Lung (tissue), 12 donors: Measurements from ENCODE around the gene AGAP1. TPM values are rescaled to one million over a fixed set of nuclear protein-coding genes. Genes with fewer than 3 reads are reported as not detected.

ENCODE experiments used
- ATAC-seq: fragments of 200-7000 bp; cut with Tn5 transposase; one replicate; pipeline ENCODE4 v1.9.1; 2020; ENCODE audit warnings: moderate number of reproducible peaks; ENCODE audit not compliant: insufficient read depth, low FRiP score
- DNase-seq, 3 donors: peaks; one replicate each; pipeline ENCODE4 v3.0.0-alpha.2; 2013 to 2017
- H3K27ac ChIP-seq, 2 donors: one replicate each; pipeline ENCODE4 v1.5.1; 2013; ENCODE audit warnings: mild to moderate bottlenecking in 2 of 2, moderate library complexity in 2 of 2, control low read depth in 1 of 2, inconsistent platforms in 1 of 2, low read depth in 1 of 2, low read length in 1 of 2
- H3K27me3 ChIP-seq, 3 donors: one replicate each; pipeline ENCODE4 v1.5.1; 2013; ENCODE audit warnings: low read length in 2 of 3; ENCODE audit not compliant: control insufficient read depth in 3 of 3, insufficient read depth in 3 of 3
- H3K36me3 ChIP-seq, 4 donors: one replicate each; pipeline ENCODE4 v1.5.1; 2013; ENCODE audit warnings: low read length in 4 of 4, mild to moderate bottlenecking in 1 of 4, moderate library complexity in 1 of 4; ENCODE audit not compliant: control insufficient read depth in 4 of 4, insufficient read depth in 4 of 4
- H3K4me1 ChIP-seq, 5 donors: one replicate each; pipeline ENCODE4 v1.5.1; 2013; ENCODE audit warnings: low read length in 5 of 5, mild to moderate bottlenecking in 2 of 5, moderate library complexity in 1 of 5; ENCODE audit not compliant: control insufficient read depth in 5 of 5, insufficient read depth in 5 of 5
- H3K4me3 ChIP-seq: one replicate; pipeline ENCODE4 v1.5.1; 2013; ENCODE audit warnings: mild to moderate bottlenecking, control low read depth, moderate library complexity
- H3K9ac ChIP-seq, 2 donors: one replicate each; pipeline ENCODE4 v1.5.1; 2013; ENCODE audit warnings: low read length in 2 of 2, control low read depth in 1 of 2; ENCODE audit not compliant: insufficient read depth in 1 of 2
- H3K9me3 ChIP-seq, 4 donors: one replicate each; pipeline ENCODE4 v1.5.1; 2013; ENCODE audit warnings: low read length in 3 of 4, mild to moderate bottlenecking in 1 of 4, moderate library complexity in 1 of 4; ENCODE audit not compliant: control insufficient read depth in 4 of 4, insufficient read depth in 3 of 4
- CTCF ChIP-seq: IDR thresholded peaks from 2 replicates; pipeline ENCODE4 v1.5.1; 2012; ENCODE audit warnings: mild to moderate bottlenecking; ENCODE audit errors: control extremely low read depth, extremely low read depth
- WGBS, 2 donors: extraction: QIAGEN DNeasy Blood & Tissue Kit; methylation state at CpG; one replicate each; pipeline ENCODE4 v1.1.7; 2013; 5-methylcytosine and 5-hydroxymethylcytosine counted together
- polyA plus RNA-seq, 2 donors: library from polyadenylated mRNA; stranded (reverse); fragments of 200-250 nt; gene quantifications; one replicate each; pipeline ENCODE4 v1.2.1, GENCODE V29; 2013
- total RNA-seq, 2 donors: library from RNA; depleted of rRNA in 1 of 2; stranded (reverse); fragments of >200 nt in 1 of 2; gene quantifications; one replicate each; pipeline ENCODE4 v1.2.1, GENCODE V29; 2014 to 2021
- donor health status: control.
- donor health status: control.
- donor health status: Bipolar disorder and iron deficiency.
- donor health status: healthy.
- donor health status: DM: yes; HTN: yes; CAD: no.

AGAP1 gene
- total and polyA plus RNA-seq, 4 donors: 6.6 to 39.4 (median 20.2) TPM

GRCh38 chr2:235831755-235832154 lies 337.9 kb downstream of the AGAP1 start:
- Histone ChIP-seq H3K9me3 (no peaks in the 10 kb centered on the region), H3K27me3 (no peaks in the 10 kb centered on the region), H3K4me1 (peaks cover 0 to 16% (median 0%) of the 10 kb centered on the region in 5 donors), H3K36me3 (peaks cover 0 to 9% (median 5%) of the 10 kb centered on the region in 4 donors), H3K9ac (no peak overlapping the region), H3K4me3 (no peak overlapping the region), H3K27ac (no peak overlapping the region)
- no peak for TF ChIP-seq CTCF
- 96% methylated on average over 1 of the region's 1 CpG for WGBS, 2 donors
- DNase-seq: no peak
- ATAC-seq: no peak

GRCh38 chr2:235832941-235833340 lies 339.1 kb downstream of the AGAP1 start:
- H3K27ac ChIP-seq: no peak overlapping the region
- WGBS, 2 donors: 94 to 96% methylated on average over 14 of the region's 14 CpGs
- no peak for TF ChIP-seq CTCF
- no peaks in the 10 kb centered on the region for H3K27me3 ChIP-seq
- ATAC-seq (no peak), DNase-seq (no peak)
- H3K4me3 ChIP-seq: no peak overlapping the region
- peaks cover 0 to 9% (median 5%) of the 10 kb centered on the region in 4 donors for H3K36me3 ChIP-seq
- H3K9me3 ChIP-seq: no peaks in the 10 kb centered on the region
- H3K4me1 ChIP-seq: peaks cover 0 to 17% (median 0%) of the 10 kb centered on the region in 5 donors
- no peak overlapping the region for H3K9ac ChIP-seq

- no peaks in the 10 kb centered on the region for H3K27me3 ChIP-seq
- no peak overlapping the region for H3K27ac ChIP-seq
- no peak overlapping the region for H3K4me3 ChIP-seq
- H3K9me3 ChIP-seq: no peaks in the 10 kb centered on the region
- peaks cover 0 to 17% (median 0%) of the 10 kb centered on the region in 5 donors for H3K4me1 ChIP-seq
- no peak for TF ChIP-seq CTCF
- H3K9ac ChIP-seq: no peak overlapping the region
- peaks cover 0 to 9% (median under 1%) of the 10 kb centered on the region in 4 donors for H3K36me3 ChIP-seq
- 93 to 94% methylated on average over 11 of the region's 11 CpGs for WGBS, 2 donors
- ATAC-seq: no peak
- no peak for DNase-seq
Measured at GRCh38 chr2:235833971-235834620, 340.3 kb downstream of the AGAP1 start.

GRCh38 chr2:235834781-235835180 lies 340.9 kb downstream of the AGAP1 start:
- no peak overlapping the region for H3K4me3 ChIP-seq
- WGBS, 2 donors: 93 to 95% methylated on average over 16 of the region's 16 CpGs
- peaks cover 0 to 17% (median 0%) of the 10 kb centered on the region in 5 donors for H3K4me1 ChIP-seq
- no peak overlapping the region for H3K9ac ChIP-seq
- TF ChIP-seq CTCF: no peak
- H3K9me3 ChIP-seq: no peaks in the 10 kb centered on the region
- H3K27me3 ChIP-seq: no peaks in the 10 kb centered on the region
- no peak for ATAC-seq
- peaks cover 0 to 7% (median under 1%) of the 10 kb centered on the region in 4 donors for H3K36me3 ChIP-seq
- H3K27ac ChIP-seq: no peak overlapping the region
- no peak for DNase-seq
